Islet of Langerhans (tissue), 1 donor: Measurements from ENCODE around the gene GNPTG.
"Not testable (repeated sequence)": the region's sequence is repeated elsewhere in the genome, so short reads cannot be mapped to it uniquely, and the experiment has no call there.

Experiments
- FAIRE-seq: peaks from one replicate; lab custom pipeline; 2011; peaks lifted over from hg19 to GRCh38; lab: Jason Lieb, UNC

GNPTG gene

GRCh38 chr16:1319041-1319440 is 32.7 kb upstream of the GNPTG start:
- FAIRE-seq, result no peak

GRCh38 chr16:1320097-1320496 is 31.6 kb upstream of the GNPTG start:
- FAIRE-seq, result no peak

- no peak for FAIRE-seq
Measured at GRCh38 chr16:1320658-1321240, 31.0 kb upstream of the GNPTG start.

- no peak for FAIRE-seq
Measured at GRCh38 chr16:1322407-1322806, 29.3 kb upstream of the GNPTG start.

GRCh38 chr16:1323296-1324239 is 28.2 kb upstream of the GNPTG start:
- FAIRE-seq, result no peak

- no peak for FAIRE-seq
Measured at GRCh38 chr16:1324286-1324826, 27.4 kb upstream of the GNPTG start.

- no peak for FAIRE-seq
Measured at GRCh38 chr16:1325261-1325660, 26.5 kb upstream of the GNPTG start.

GRCh38 chr16:1325673-1326371 is 25.9 kb upstream of the GNPTG start:
- FAIRE-seq, result no peak

GRCh38 chr16:1326391-1326790 is 25.3 kb upstream of the GNPTG start:
- no peak for FAIRE-seq

- FAIRE-seq, result no peak
Measured at GRCh38 chr16:1326946-1327618, 24.6 kb upstream of the GNPTG start.

- FAIRE-seq, result no peak
Measured at GRCh38 chr16:1327619-1327947, 24.1 kb upstream of the GNPTG start.

- FAIRE-seq, result not testable (repeated sequence)
Measured at GRCh38 chr16:1328136-1328535, 23.6 kb upstream of the GNPTG start.

- not testable (repeated sequence) for FAIRE-seq
Measured at GRCh38 chr16:1328961-1329360, 22.8 kb upstream of the GNPTG start.

- FAIRE-seq, result no peak
Measured at GRCh38 chr16:1330260-1330914, 21.3 kb upstream of the GNPTG start.

GRCh38 chr16:1330931-1331711 is 20.6 kb upstream of the GNPTG start:
- no peak for FAIRE-seq

GRCh38 chr16:1331712-1332617 is 19.8 kb upstream of the GNPTG start:
- no peak for FAIRE-seq

GRCh38 chr16:1332618-1333148 is 19.0 kb upstream of the GNPTG start:
- FAIRE-seq, result no peak

GRCh38 chr16:1333149-1333812 is 18.4 kb upstream of the GNPTG start, which contains the start of gene BAIAP3:
BAIAP3 (plus strand) TSS chr16:1333645; CDS start chr16:1338550, 4,905 bp downstream.
- FAIRE-seq, result no peak
